Activated CD4-positive, alpha-beta memory T cell treated with anti-CD3 and anti-CD28 coated beads, Interleukin-2, amount 10 ng/mL, durations not matched to agents 7 days and 5 days (primary cell): ENCODE results near the gene MYLK. TPM values are rescaled to one million over a fixed set of nuclear protein-coding genes. Genes with fewer than 3 reads are reported as not detected.

Experiments
- CTCF ChIA-PET: fragments of 350-600 bp; sonication (Branson Sonifier 250); formaldehyde crosslinking; loops from one replicate; lab custom pipeline; 2021; ENCODE audit warnings: antibody characterized with exemption, inconsistent platforms; lab: Charles Lee
- POLR2A ChIA-PET: fragments of 350-600 bp; sonication (Branson Sonifier 250); formaldehyde crosslinking; loops from one replicate; lab custom pipeline; 2021; ENCODE audit warnings: antibody characterized with exemption; lab: Charles Lee
- DNase-seq: peaks from one replicate; pipeline ENCODE4 v3.0.0-alpha.2; 2020
- H3K27ac Mint-ChIP-seq: one replicate; pipeline ENCODE4 v1.8.0; 2021; ENCODE audit warnings: mild to moderate bottlenecking, mixed read lengths
- H3K27me3 Mint-ChIP-seq: one replicate; pipeline ENCODE4 v1.8.0; 2021; ENCODE audit warnings: mixed read lengths
- H3K36me3 Mint-ChIP-seq: one replicate; pipeline ENCODE4 v1.8.0; 2021; ENCODE audit warnings: low read depth, mixed read lengths
- H3K4me1 Mint-ChIP-seq: one replicate; pipeline ENCODE4 v1.8.0; 2021; ENCODE audit warnings: mixed read lengths
- H3K4me3 Mint-ChIP-seq: one replicate; pipeline ENCODE4 v1.8.0; 2021; ENCODE audit warnings: mild to moderate bottlenecking, mixed read lengths
- H3K9me3 Mint-ChIP-seq: one replicate; pipeline ENCODE4 v1.8.0; 2021; ENCODE audit warnings: mixed read lengths
- total RNA-seq, 2 experiments: library from RNA; stranded (reverse); gene quantifications; one replicate each; pipeline ENCODE4 v1.2.3, GENCODE V29; 2021

Gene MYLK
- total RNA-seq, 2 experiments from 2014 or later: 0.50 to 0.68 TPM

DNA sequence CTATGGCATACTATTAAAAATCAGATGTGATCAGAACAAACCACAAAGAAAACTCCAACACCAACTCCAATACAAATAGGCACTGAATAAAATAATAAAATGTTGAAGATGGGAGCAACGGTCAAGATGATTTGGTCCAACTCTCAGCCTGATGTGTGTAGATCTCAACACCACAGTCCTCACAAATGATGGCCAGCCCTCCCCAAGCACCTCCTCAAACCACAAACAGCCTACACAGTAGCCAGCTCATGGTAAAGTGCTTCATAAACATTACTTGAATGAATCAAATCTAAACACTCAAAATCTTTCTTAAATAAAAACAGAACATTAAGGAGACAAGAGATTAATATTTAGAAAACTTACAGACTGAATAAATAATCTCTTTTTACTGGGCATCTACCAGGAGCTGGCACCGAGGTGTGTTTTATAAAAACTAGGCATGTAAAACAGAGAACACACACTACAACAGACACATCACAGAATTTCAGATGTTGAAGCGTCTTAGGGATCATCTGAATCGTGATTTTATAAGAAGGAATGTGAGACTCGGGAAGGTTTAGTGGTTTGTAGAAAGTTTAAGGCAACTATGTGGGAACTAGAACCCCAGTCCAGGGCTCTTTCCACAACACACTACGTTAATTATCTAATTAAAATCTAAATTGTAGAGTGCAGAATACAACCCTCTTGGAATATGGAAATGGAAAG lies 102.4 kb downstream of the MYLK start:
- Mint-ChIP-seq H3K4me1 (no peaks in the 10 kb centered on the region), H3K27me3 (peaks cover 16% of the 10 kb centered on the region), H3K9me3 (no peaks in the 10 kb centered on the region), H3K36me3 (no peaks in the 10 kb centered on the region), H3K27ac (no peak overlapping the region), H3K4me3 (no peak overlapping the region)
- no peak for DNase-seq
- ChIA-PET CTCF (no interaction called here), POLR2A (no interaction called here)

DNA sequence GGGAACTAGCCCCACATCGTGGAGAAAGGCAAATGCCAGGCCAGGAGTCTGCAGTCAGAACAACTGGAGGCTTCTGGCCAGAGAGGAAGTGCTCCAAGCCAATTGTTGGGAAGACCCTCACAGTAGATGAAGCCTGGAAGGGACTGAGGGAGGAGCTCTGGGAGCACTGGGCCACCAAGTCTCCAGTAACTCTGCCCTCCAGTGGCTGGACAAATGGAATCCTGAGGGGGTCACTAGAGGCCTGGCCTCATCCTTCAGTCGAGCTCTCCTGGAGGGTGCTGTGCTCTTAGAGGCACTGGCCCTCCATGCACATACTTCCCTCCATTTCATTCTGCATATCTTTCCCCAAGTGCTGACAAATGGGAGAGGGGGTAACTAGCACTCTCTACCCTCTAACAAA lies 103.0 kb downstream of the MYLK start:
- H3K27ac Mint-ChIP-seq: no peak overlapping the region
- ChIA-PET POLR2A (no interaction called here), CTCF (no interaction called here)
- no peak for DNase-seq
- H3K27me3 Mint-ChIP-seq: peaks cover 16% of the 10 kb centered on the region
- no peaks in the 10 kb centered on the region for H3K36me3 Mint-ChIP-seq
- H3K9me3 Mint-ChIP-seq: no peaks in the 10 kb centered on the region
- H3K4me1 Mint-ChIP-seq: no peaks in the 10 kb centered on the region
- H3K4me3 Mint-ChIP-seq: no peak overlapping the region

DNA sequence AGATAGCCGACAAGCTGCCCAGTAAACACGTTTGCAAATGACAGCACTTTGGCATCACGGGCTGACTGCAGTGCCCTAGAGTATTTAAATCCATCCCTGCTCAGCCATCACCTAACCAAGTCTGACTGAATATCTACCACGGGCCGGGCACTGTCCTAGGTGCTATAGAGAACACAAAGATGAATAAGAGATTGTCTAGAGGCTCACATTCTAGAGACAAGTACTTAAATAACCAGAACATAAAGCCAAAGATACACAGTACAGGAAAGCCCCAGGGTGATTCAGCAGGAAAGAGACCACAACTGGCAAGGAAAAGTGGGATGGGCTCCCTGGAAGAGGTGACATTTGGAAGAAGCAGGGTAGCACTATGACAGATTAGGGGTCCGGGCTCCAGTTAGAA lies 103.5 kb downstream of the MYLK start:
- H3K27me3 Mint-ChIP-seq: peaks cover 16% of the 10 kb centered on the region
- DNase-seq: no peak
- ChIA-PET CTCF (no interaction called here), POLR2A (no interaction called here)
- no peaks in the 10 kb centered on the region for H3K9me3 Mint-ChIP-seq
- no peaks in the 10 kb centered on the region for H3K4me1 Mint-ChIP-seq
- H3K36me3 Mint-ChIP-seq: no peaks in the 10 kb centered on the region
- no peak overlapping the region for H3K27ac Mint-ChIP-seq
- no peak overlapping the region for H3K4me3 Mint-ChIP-seq

DNA sequence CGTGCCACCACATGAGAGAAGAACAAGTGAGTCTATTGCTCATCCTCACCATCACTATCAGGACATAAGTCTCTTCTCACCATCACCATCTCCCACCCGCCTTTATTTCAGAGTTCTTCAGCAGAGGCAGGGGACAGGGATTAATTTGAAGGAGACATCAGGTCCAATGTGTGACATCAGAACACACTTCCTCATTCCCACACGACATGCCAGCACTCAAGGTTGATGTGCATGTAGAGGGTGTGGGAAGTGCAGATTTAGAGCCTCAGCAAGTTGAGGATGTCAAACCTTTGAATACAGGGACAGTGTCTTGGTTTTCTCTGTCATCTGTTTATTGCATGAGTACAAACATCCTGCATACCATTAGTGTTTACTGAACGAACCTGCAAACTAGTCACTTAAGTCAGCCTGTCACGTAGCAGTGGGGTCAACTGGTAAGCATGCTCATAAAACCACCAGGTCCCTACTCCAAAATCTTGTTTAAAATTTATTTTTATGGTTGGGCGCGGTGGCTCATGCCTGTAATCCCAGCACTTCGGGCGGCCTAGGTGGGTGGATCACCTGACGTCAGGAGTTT lies 104.4 kb downstream of the MYLK start:
- no peak for DNase-seq
- Mint-ChIP-seq H3K4me1 (no peaks in the 10 kb centered on the region), H3K9me3 (no peaks in the 10 kb centered on the region), H3K4me3 (no peak overlapping the region), H3K27me3 (peaks cover 9% of the 10 kb centered on the region), H3K36me3 (no peaks in the 10 kb centered on the region), H3K27ac (no peak overlapping the region)
- ChIA-PET POLR2A (no interaction called here), CTCF (no interaction called here)

DNA sequence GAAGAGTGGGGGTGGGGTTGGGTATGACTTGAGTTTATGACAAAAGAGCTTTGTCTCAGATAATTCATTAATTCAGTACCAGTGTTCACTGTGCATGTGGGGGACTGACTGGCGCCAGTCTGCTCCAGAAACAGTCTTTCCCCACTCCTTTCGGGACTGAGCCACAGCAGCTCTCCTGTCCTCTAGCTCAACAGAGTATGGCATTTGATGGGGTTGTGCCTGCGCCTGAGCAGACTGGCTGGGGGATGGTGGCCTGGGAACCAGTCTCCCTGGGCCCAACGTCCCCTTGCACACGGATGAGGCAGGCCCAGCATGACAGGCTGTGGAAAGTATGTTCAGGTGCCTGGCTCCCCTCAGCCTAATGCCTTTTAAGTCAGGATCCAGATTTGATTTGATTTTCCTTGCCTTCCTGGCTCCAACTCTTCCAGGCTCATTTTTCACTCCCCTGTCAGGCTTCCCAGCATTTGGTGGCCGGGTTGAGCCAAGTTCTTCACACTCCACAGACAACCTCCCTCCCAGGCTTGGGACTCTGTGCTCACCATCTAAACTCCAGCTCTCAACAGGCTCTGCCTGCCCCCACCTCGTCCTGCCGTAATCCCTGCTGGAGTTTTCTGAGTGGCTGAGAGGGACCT lies 105.0 kb downstream of the MYLK start:
- CTCF ChIA-PET: no interaction called here
- no peaks in the 10 kb centered on the region for H3K4me1 Mint-ChIP-seq

DNA sequence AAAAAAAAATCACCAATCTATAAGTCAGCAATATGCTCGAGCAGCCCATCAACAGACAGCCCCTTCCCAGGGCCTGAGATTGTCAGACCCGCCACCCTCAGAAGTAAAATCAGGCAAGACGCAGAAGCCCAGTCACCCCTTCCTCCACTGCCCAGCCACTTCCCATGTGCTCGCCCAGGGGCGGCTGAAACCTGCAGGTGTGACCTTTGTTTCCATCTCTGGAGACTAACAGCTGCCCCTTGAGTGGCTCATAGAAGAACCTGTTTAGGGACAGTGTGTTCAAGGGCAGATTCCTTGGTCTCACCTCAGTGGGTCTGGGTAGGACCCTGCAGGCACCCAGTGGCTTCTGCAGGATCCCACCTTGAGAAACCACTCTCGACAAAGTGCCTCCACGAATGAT lies 105.6 kb downstream of the MYLK start:
- H3K9me3 Mint-ChIP-seq: no peaks in the 10 kb centered on the region
- peaks cover 6% of the 10 kb centered on the region for H3K27me3 Mint-ChIP-seq
- CTCF ChIA-PET: no interaction called here
- no peaks in the 10 kb centered on the region for H3K36me3 Mint-ChIP-seq
- DNase-seq: no peak
- no peaks in the 10 kb centered on the region for H3K4me1 Mint-ChIP-seq
- no peak overlapping the region for H3K27ac Mint-ChIP-seq
- POLR2A ChIA-PET: no interaction called here
- no peak overlapping the region for H3K4me3 Mint-ChIP-seq

More for the DNA sequence above, 105.0 kb downstream of the MYLK start:
- Mint-ChIP-seq H3K27ac (no peak overlapping the region), H3K9me3 (no peaks in the 10 kb centered on the region), H3K4me3 (no peak overlapping the region), H3K36me3 (no peaks in the 10 kb centered on the region), H3K27me3 (peaks cover 6% of the 10 kb centered on the region)
- DNase-seq: no peak
- POLR2A ChIA-PET: no interaction called here

DNA sequence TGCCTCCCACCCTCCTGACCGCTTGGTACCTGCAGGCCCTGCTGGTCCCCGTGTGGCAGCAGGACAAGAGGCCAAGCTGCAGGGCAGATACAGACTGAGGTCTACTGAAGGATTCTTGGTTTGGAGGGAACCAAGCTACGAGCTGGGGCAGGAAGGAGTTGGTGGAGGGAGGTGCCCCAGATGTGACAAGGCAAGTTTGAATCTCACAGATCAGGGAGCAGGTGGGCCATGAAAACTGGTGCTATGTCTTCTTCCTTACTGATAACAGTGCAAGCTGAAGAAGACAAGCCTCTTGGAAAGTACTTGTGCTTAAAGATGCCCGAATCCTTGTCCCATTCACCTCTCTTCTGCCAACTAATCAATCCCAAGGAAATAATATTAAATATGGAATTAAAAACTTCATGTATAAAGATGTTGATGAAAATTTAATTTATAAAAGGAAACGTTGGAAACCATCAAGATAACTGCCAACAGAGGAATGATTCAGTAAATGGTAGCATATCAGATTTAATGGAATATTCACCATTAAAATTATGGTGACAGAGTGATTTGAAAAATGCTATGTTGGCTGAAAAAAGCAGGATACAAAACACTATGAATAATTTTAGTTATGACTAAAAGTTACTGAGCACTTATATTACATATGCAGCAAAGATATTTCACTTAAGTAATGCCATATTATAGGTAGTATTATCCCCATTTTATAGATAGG lies 107.9 kb downstream of the MYLK start:
- H3K36me3 Mint-ChIP-seq: no peaks in the 10 kb centered on the region

DNA sequence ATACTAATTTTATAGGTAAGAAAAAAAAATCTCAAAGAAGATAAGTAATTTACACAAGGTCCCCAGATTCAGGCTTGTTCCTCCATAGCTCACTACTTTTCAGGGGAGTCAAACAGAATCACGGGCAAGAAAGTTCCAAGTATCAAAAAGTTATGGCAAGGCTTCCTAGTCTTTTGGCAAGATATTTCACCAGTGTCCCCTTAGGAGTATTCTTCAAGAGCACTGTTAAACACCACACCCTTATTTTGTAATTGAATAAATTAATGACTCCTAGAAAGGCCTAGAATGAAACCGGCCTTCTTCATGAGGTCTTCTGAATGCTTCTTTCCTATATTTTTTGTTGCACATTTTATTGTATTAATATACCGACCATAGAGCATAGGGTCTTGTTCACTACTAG lies 109.7 kb downstream of the MYLK start:
- no peak overlapping the region for H3K4me3 Mint-ChIP-seq

More for the DNA sequence above, 107.9 kb downstream of the MYLK start:
- ChIA-PET POLR2A (no interaction called here), CTCF (no interaction called here)
- Mint-ChIP-seq H3K27ac (no peak overlapping the region), H3K4me1 (no peaks in the 10 kb centered on the region), H3K4me3 (no peak overlapping the region), H3K27me3 (peaks cover 12% of the 10 kb centered on the region), H3K9me3 (no peaks in the 10 kb centered on the region)
- DNase-seq: no peak

DNA sequence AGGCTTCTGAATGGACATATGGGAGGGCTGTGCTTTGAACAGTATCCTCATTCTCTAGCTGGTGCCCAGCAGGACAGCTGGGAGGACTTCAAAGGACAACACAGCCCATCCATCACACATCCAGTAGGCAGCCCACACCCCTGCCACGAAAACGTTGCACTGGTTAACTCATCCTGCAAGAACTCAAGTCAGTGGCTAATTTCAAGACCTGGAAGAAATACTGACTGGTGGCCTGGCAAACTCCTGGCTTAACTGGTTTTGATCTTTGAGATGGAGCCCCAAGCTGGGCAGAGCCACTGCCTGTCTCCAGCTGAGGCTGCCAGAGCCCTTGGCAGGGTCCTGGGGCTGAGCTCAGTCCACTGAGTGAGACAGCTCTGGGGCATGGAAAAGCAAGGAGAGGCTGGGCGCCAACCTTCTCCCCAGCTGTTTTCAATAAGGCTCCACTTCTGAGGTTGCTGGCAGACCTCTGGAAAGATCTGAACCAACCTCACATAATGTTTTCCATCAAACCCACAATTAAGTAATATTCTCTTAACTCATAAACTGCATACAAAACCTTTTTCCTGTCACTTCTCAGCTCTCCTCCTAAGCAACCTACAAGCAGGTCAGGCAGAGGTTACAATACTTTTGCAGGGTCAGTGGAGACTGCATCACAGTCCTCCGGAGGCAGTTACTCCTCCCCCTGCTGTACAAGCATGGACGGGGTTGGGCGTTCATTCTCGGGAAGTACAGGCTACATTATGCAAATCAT lies 110.3 kb downstream of the MYLK start:
- Mint-ChIP-seq H3K9me3 (no peaks in the 10 kb centered on the region), H3K4me3 (no peak overlapping the region), H3K27me3 (peaks cover 11% of the 10 kb centered on the region), H3K4me1 (no peaks in the 10 kb centered on the region), H3K36me3 (no peaks in the 10 kb centered on the region), H3K27ac (no peak overlapping the region)
- DNase-seq: no peak
- POLR2A ChIA-PET: no interaction called here
- CTCF ChIA-PET: no interaction called here

More for the DNA sequence above, 109.7 kb downstream of the MYLK start:
- Mint-ChIP-seq H3K4me1 (no peaks in the 10 kb centered on the region), H3K27me3 (peaks cover 9% of the 10 kb centered on the region), H3K9me3 (no peaks in the 10 kb centered on the region), H3K36me3 (no peaks in the 10 kb centered on the region), H3K27ac (no peak overlapping the region)
- CTCF ChIA-PET: no interaction called here
- no peak for DNase-seq
- POLR2A ChIA-PET: no interaction called here

DNA sequence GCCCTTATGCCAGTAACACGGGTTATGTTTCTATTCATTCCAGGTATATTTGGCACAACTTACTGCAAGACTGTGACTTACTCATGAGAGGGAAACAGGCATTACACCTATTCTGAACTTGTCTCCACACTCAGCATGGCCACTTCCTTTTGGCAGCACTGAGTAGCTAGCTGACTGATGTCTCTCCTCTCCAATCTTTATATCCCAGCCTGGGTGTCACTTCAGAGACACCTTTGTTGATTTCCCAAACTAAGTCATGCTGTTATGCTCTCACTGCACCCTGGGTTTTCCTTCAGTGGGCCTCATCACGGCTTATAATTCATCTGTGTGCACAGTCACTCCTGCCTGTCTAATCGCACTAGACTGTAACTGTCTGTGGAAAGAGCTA lies 114.8 kb downstream of the MYLK start:
- Mint-ChIP-seq H3K9me3 (no peaks in the 10 kb centered on the region), H3K27me3 (peaks cover 16% of the 10 kb centered on the region), H3K4me3 (no peak overlapping the region), H3K4me1 (peaks cover 7% of the 10 kb centered on the region), H3K27ac (no peak overlapping the region), H3K36me3 (no peaks in the 10 kb centered on the region)
- CTCF ChIA-PET: no interaction called here
- POLR2A ChIA-PET: no interaction called here
- DNase-seq: no peak

DNA sequence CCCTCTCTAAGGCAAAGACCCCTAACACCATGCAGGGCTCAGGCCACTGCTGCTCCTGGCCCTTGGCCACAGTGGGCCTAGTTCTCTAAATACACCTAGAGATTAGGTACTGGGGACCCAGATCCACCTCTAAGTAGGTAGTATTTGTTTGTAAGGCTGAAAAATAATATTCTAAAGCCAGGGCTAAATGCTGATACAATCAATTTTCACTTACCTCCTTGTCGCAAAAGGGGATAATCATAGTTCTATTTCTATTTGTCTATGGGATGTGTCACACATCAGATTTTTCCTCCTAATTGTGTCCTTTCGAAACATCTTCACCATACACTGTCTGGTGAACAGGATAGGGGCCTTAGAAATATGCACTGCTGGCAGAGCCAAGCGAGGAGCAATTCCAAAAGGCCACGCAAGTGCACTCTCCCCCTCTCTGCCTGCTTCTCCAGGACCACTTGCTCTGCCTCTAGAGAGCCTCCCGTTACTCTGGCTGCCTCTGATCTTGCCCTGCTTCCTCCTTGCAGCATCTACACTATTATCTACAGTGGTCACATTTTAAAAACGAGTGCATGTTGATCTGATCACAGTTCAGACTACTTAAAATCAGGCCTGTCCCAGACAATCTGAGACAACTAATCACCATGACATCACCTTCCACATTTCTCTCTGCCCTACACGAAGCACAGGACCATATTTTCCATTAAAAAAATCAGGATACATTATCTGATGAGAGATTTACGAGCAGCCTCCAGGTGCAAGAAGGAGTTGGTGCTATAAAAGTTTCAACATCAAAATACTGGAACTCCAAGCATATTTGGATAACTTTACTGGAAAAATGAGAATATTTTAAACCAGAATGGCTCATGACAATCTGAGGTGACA lies 115.4 kb downstream of the MYLK start:
- no peak overlapping the region for H3K27ac Mint-ChIP-seq
- H3K9me3 Mint-ChIP-seq: no peaks in the 10 kb centered on the region
- H3K36me3 Mint-ChIP-seq: no peaks in the 10 kb centered on the region
- CTCF ChIA-PET: no interaction called here
- H3K4me1 Mint-ChIP-seq: peaks cover 7% of the 10 kb centered on the region
- no peak for DNase-seq
- POLR2A ChIA-PET: no interaction called here
- no peak overlapping the region for H3K4me3 Mint-ChIP-seq
- H3K27me3 Mint-ChIP-seq: peaks cover 18% of the 10 kb centered on the region

DNA sequence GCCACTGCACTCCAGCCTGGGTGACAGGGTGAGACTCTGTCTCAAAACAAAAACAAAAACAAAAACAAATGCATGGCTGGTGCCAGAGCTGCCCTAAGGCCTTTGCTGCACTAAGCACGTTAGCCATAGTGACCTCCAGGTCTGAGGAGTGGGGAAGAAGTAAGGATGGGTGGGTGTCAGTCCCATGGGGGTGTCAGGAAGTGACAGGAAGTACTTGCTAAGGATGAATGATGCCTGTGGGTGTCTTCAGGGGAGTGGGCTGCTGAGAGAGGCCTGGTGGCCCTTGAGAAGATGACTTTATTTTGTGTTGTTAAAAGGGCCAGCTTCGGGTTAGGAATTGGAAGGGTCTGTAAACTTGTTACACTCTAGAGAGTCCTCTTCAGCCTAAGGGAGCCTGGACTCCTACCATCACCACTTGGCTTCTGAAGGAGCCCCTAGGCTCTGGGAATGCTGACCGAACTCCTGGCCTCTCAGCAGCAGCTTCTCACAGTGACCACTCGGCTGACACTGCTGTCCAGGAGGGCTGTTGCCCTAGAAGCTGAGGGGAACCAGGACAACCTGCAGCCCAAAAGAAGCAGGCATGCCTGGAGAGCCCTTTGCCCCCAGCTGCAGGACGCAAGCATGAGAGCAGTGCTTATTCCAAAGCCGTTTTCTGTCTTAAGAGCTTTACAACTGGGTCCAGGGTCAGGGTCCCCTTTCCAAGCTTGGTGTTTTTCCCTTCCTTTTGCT lies 116.4 kb downstream of the MYLK start:
- Mint-ChIP-seq H3K4me3 (no peak overlapping the region), H3K27me3 (peaks cover 19% of the 10 kb centered on the region), H3K4me1 (peaks cover 7% of the 10 kb centered on the region), H3K36me3 (no peaks in the 10 kb centered on the region), H3K27ac (no peak overlapping the region), H3K9me3 (no peaks in the 10 kb centered on the region)
- CTCF ChIA-PET: no interaction called here
- POLR2A ChIA-PET: no interaction called here
- DNase-seq: no peak
